Measurements from ENCODE around the gene KIF9.
"Not testable (repeated sequence)": the region's sequence is repeated elsewhere in the genome, so short reads cannot be mapped to it uniquely, and the experiment has no call there.

KIF9 gene

GRCh38 chr3:47294392-47294791, 11.8 kb upstream of the KIF9 start:
- no peak for DNase-seq

GRCh38 chr3:47293822-47294221, 11.2 kb upstream of the KIF9 start:
- no peak for DNase-seq

- not testable (repeated sequence) for DNase-seq
Measured at GRCh38 chr3:47291754-47292420, 9.3 kb upstream of the KIF9 start.

- DNase-seq = no peak
Measured at GRCh38 chr3:47291158-47291753, 8.7 kb upstream of the KIF9 start.

- no peak for DNase-seq
Measured at GRCh38 chr3:47288966-47289910, 6.6 kb upstream of the KIF9 start.

- peak; percentile 47 for DNase-seq
Measured at GRCh38 chr3:47283591-47284364, 1.2 kb upstream of the KIF9 start.

- DNase-seq = peak; percentile 16
Measured at GRCh38 chr3:47283193-47283537, 566 bp upstream of the KIF9 start.

- DNase-seq = no peak
Measured at GRCh38 chr3:47280519-47280918, 2.1 kb downstream of the KIF9 start.

GRCh38 chr3:47276558-47276957, 6.0 kb downstream of the KIF9 start:
- no peak for DNase-seq

GRCh38 chr3:47274652-47275051, 7.9 kb downstream of the KIF9 start:
- DNase-seq = no peak

- no peak for DNase-seq
Measured at GRCh38 chr3:47273564-47273963, 9.0 kb downstream of the KIF9 start.

GRCh38 chr3:47270526-47270925, 12.1 kb downstream of the KIF9 start:
- no peak for DNase-seq

- DNase-seq = no peak
Measured at GRCh38 chr3:47267490-47267824, 15.1 kb downstream of the KIF9 start.

- DNase-seq = peak; percentile 60
Measured at GRCh38 chr3:47266709-47267489, 15.7 kb downstream of the KIF9 start.

GRCh38 chr3:47265725-47266428, 16.7 kb downstream of the KIF9 start:
- no peak for DNase-seq

GRCh38 chr3:47265008-47265407, 17.6 kb downstream of the KIF9 start:
- no peak for DNase-seq

GRCh38 chr3:47261301-47261700, 21.3 kb downstream of the KIF9 start:
- no peak for DNase-seq

- DNase-seq = no peak
Measured at GRCh38 chr3:47260605-47261004, 22.0 kb downstream of the KIF9 start.

- no peak for DNase-seq
Measured at GRCh38 chr3:47259114-47259513, 23.5 kb downstream of the KIF9 start.

- DNase-seq = not testable (repeated sequence)
Measured at GRCh38 chr3:47256331-47256730, 26.3 kb downstream of the KIF9 start.

- no peak for DNase-seq
Measured at GRCh38 chr3:47251689-47252088, 30.9 kb downstream of the KIF9 start.

- not testable (repeated sequence) for DNase-seq
Measured at GRCh38 chr3:47251085-47251484, 31.5 kb downstream of the KIF9 start.
